DND-41 (cell line): Measurements from ENCODE around the gene FIGNL1.

Source experiments
- ATAC-seq: fragments of 200-7000 bp; cut with Tn5 transposase; 3 replicates; pipeline ENCODE4 v1.9.1; 2021; ENCODE audit warnings: low read depth; ENCODE audit not compliant: insufficient read depth
- DNase-seq: peaks from one replicate; pipeline ENCODE4 v3.0.0-alpha.2; 2020
- H2AFZ ChIP-seq: 2 replicates; pipeline ENCODE4 v1.6.0; 2012; ENCODE audit warnings: low read depth, low read length
- H3K27ac ChIP-seq: 2 replicates; pipeline ENCODE4 v1.5.1; 2012; ENCODE audit warnings: low read length, inconsistent platforms
- H3K27me3 ChIP-seq: fragments of 200-600 bp; sonication (generic); 2 replicates; pipeline ENCODE4 v1.6.0; 2012; ENCODE audit warnings: low read length, mild to moderate bottlenecking, inconsistent platforms; ENCODE audit not compliant: insufficient read depth, poor library complexity
- H3K36me3 ChIP-seq: 2 replicates; pipeline ENCODE4 v1.5.1; 2012; ENCODE audit warnings: low read length, inconsistent platforms; ENCODE audit not compliant: insufficient read depth
- H3K4me1 ChIP-seq: 2 replicates; pipeline ENCODE4 v1.5.1; 2012; ENCODE audit warnings: mild to moderate bottlenecking, low read length; ENCODE audit not compliant: insufficient read depth
- H3K4me2 ChIP-seq: 2 replicates; pipeline ENCODE4 v1.6.0; 2012; ENCODE audit warnings: mild to moderate bottlenecking, moderate library complexity, low read length, inconsistent platforms; ENCODE audit not compliant: insufficient read depth
- H3K4me3 ChIP-seq, 2 experiments: fragments of 200-600 bp in 1 of 2; shearing (Covaris generic) in 1 of 2; 2 replicates each; pipeline ENCODE4 v1.5.1; 2012 to 2016; ENCODE audit warnings: inconsistent platforms in 2 of 2, low read length in 2 of 2, mild to moderate bottlenecking in 2 of 2, low read depth in 1 of 2, moderate library complexity in 1 of 2
- H3K79me2 ChIP-seq: 2 replicates; pipeline ENCODE4 v1.6.0; 2012; ENCODE audit warnings: low read length, inconsistent platforms; ENCODE audit not compliant: insufficient read depth
- H3K9ac ChIP-seq: 2 replicates; pipeline ENCODE4 v1.6.0; 2012; ENCODE audit warnings: low read depth, mild to moderate bottlenecking, inconsistent platforms, low read length, moderate library complexity
- H3K9me3 ChIP-seq: 2 replicates; pipeline ENCODE4 v1.5.1; 2012; ENCODE audit warnings: low read length, moderate library complexity, mild to moderate bottlenecking, inconsistent platforms; ENCODE audit not compliant: insufficient read depth, severe bottlenecking
- H4K20me1 ChIP-seq: 2 replicates; pipeline ENCODE4 v1.6.0; 2012; ENCODE audit warnings: low read length; ENCODE audit not compliant: insufficient read depth
- CTCF ChIP-seq: IDR thresholded peaks from 2 replicates; pipeline ENCODE4 v1.5.1; 2012; ENCODE audit warnings: borderline replicate concordance, low read length, moderate library complexity, mild to moderate bottlenecking; ENCODE audit not compliant: poor library complexity, severe bottlenecking; ENCODE audit errors: extremely low read depth
- EZH2 ChIP-seq: IDR thresholded peaks from 3 replicates; pipeline ENCODE4 v1.6.1; 2012; ENCODE audit warnings: borderline replicate concordance, low read depth, mild to moderate bottlenecking, moderate library complexity, low read length, inconsistent platforms; ENCODE audit not compliant: severe bottlenecking

FIGNL1 gene

GRCh38 chr7:50455658-50456057, 5.5 kb upstream of the FIGNL1 start:
- ATAC-seq (no peak), DNase-seq (no peak)
- H3K4me3 ChIP-seq, result no peak overlapping the region
- H3K27me3 ChIP-seq, result peaks cover 3% of the 10 kb centered on the region
- no peaks in the 10 kb centered on the region for H4K20me1 ChIP-seq
- H2AFZ ChIP-seq, result no peak overlapping the region
- TF ChIP-seq EZH2 (no peak), CTCF (no peak)
- no peak overlapping the region for H3K4me2 ChIP-seq
- H3K9me3 ChIP-seq, result no peaks in the 10 kb centered on the region
- H3K9ac ChIP-seq, result no peak overlapping the region
- H3K79me2 ChIP-seq, result peaks cover 8% of the 10 kb centered on the region
- H3K36me3 ChIP-seq, result no peaks in the 10 kb centered on the region
- peaks cover 10% of the 10 kb centered on the region for H3K4me1 ChIP-seq
- H3K27ac ChIP-seq, result no peak overlapping the region

- H3K27ac ChIP-seq, result no peak overlapping the region
- no peak overlapping the region for H2AFZ ChIP-seq
- H3K9me3 ChIP-seq, result no peaks in the 10 kb centered on the region
- TF ChIP-seq EZH2 (no peak), CTCF (no peak)
- DNase-seq, result no peak
- H3K79me2 ChIP-seq, result peaks cover 15% of the 10 kb centered on the region
- peaks cover 2% of the 10 kb centered on the region; the same call in 1 of the 2 replicates for H3K36me3 ChIP-seq
- H3K27me3 ChIP-seq, result peaks cover 3% of the 10 kb centered on the region
- H3K4me2 ChIP-seq, result no peak overlapping the region
- H3K4me3 ChIP-seq, result no peak overlapping the region
- ATAC-seq, result no peak
- H4K20me1 ChIP-seq, result no peaks in the 10 kb centered on the region
- H3K9ac ChIP-seq, result no peak overlapping the region
- peaks cover 13% of the 10 kb centered on the region for H3K4me1 ChIP-seq
These were observed 4.8 kb upstream of the FIGNL1 start for GRCh38 chr7:50454968-50455367.

- Histone ChIP-seq H3K4me1 (peaks cover 46% of the 10 kb centered on the region), H3K79me2 (peaks cover 57% of the 10 kb centered on the region), H3K27ac (peak overlapping the region; percentile 89), H3K9me3 (no peaks in the 10 kb centered on the region), H2AFZ (peak overlapping the region; percentile 98), H3K27me3 (peaks cover 2% of the 10 kb centered on the region), H3K36me3 (peaks cover 28% of the 10 kb centered on the region), H3K4me3 (peak overlapping the region; percentile 88 to 96), H3K4me2 (peak overlapping the region; percentile 90), H3K9ac (peak overlapping the region; percentile 96), H4K20me1 (peaks cover 19% of the 10 kb centered on the region; the same call in 1 of the 2 replicates)
- ATAC-seq, result peak; percentile 44
- DNase-seq, result peak; percentile 47
- TF ChIP-seq EZH2 (no peak), CTCF (no peak)
These were observed 461 bp upstream of the FIGNL1 start for GRCh38 chr7:50450590-50451032.
